Measurements from ENCODE around the gene TECTB. TPM values are rescaled to one million over a fixed set of nuclear protein-coding genes. Genes with fewer than 3 reads are reported as not detected.

Gene TECTB
- total RNA-seq, 1 experiment from 2014 or later, result not detected

DNA sequence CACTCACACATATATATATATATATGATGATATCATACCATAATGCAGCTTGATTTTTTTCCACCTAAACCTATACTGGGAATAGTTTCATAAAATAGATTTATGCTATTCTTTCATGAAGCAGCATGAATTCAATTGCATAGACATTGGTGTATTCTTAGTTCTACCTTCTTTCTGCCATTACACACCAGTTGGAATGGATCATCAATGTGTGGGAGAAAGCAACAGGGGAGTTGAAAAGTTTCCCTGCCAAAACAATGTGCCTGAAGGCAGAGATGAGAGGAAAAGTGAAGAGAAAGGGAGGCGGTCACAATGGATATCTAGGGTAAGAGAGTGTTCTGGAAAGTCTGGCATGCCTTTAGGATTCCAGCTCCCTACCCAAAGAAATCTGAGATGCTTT, 65.6 kb downstream of the TECTB start:
- no peaks in the 10 kb centered on the region for H3K27me3 Mint-ChIP-seq (ENCODE audit: unreplicated experiment)
- H3K4me3 Mint-ChIP-seq (ENCODE audit: low read depth, unreplicated experiment), result no peak overlapping the region
- no peaks in the 10 kb centered on the region for H3K4me1 Mint-ChIP-seq (ENCODE audit: low read depth, unreplicated experiment)
- TF ChIP-seq, protein P1, sequence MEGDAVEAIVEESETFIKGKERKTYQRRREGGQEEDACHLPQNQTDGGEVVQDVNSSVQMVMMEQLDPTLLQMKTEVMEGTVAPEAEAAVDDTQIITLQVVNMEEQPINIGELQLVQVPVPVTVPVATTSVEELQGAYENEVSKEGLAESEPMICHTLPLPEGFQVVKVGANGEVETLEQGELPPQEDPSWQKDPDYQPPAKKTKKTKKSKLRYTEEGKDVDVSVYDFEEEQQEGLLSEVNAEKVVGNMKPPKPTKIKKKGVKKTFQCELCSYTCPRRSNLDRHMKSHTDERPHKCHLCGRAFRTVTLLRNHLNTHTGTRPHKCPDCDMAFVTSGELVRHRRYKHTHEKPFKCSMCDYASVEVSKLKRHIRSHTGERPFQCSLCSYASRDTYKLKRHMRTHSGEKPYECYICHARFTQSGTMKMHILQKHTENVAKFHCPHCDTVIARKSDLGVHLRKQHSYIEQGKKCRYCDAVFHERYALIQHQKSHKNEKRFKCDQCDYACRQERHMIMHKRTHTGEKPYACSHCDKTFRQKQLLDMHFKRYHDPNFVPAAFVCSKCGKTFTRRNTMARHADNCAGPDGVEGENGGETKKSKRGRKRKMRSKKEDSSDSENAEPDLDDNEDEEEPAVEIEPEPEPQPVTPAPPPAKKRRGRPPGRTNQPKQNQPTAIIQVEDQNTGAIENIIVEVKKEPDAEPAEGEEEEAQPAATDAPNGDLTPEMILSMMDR (IDR thresholded peaks at IDR 0.05; ENCODE audit: unreplicated experiment), result no peak
- intact Hi-C loops (cut with micrococcal nuclease; ENCODE audit: unreplicated experiment), result no loop called here
- no peaks in the 10 kb centered on the region for H3K36me3 Mint-ChIP-seq (ENCODE audit: insufficient read depth, unreplicated experiment)
- no peaks in the 10 kb centered on the region for H3K9me3 Mint-ChIP-seq (ENCODE audit: low read depth, unreplicated experiment)
- no peak overlapping the region for H3K27ac Mint-ChIP-seq (ENCODE audit: unreplicated experiment)
- no peak for DNase-seq
- no TSS peak for BruUV-seq (replicated peaks)
- CTCF ChIA-PET, result no interaction called here

DNA sequence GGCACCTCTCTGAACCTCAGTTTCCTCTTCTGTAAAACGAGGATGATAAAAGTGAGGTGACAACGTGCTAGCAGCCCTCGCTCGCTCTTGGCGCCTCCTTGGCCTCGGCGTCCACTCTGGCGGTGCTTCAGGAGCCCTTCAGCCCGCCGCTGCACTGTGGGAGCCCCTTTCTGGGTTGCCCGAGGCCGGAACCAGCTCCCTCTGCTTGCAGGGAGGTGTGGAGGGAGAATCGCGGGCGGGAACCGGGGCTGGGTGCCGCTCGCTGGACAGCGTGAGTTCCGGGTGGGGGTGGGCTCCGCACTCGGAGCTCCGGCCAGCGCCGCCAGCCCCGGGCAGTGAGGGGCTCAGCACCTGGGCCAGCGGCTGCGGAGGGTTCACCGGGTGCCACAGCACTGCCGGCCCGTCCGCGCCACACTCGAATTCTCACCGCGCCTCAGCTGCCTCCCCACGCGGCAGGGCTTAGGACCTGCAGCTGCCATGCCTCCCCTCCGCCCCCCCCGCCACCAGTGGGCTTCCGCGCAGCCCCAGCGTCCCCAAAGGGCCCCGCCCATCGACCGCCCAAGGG, 66.4 kb downstream of the TECTB start:
- DNase-seq, result no peak
- Mint-ChIP-seq H3K36me3 (ENCODE audit: insufficient read depth, unreplicated experiment) (no peaks in the 10 kb centered on the region), H3K27me3 (ENCODE audit: unreplicated experiment) (no peaks in the 10 kb centered on the region), H3K27ac (ENCODE audit: unreplicated experiment) (no peak overlapping the region), H3K4me3 (ENCODE audit: low read depth, unreplicated experiment) (no peak overlapping the region), H3K4me1 (ENCODE audit: low read depth, unreplicated experiment) (no peaks in the 10 kb centered on the region), H3K9me3 (ENCODE audit: low read depth, unreplicated experiment) (no peaks in the 10 kb centered on the region)
- no TSS peak for BruUV-seq (replicated peaks)
- TF ChIP-seq, protein P1 (IDR thresholded peaks at IDR 0.05; ENCODE audit: unreplicated experiment), result no peak
- CTCF ChIA-PET, result interaction anchor here (1.8 kb wide), 1 partner anchor 11 kb away, joined by 5 read pairs; no protein-coding TSS in a partner anchor
- intact Hi-C loops (cut with micrococcal nuclease; ENCODE audit: unreplicated experiment), result no loop called here

DNA sequence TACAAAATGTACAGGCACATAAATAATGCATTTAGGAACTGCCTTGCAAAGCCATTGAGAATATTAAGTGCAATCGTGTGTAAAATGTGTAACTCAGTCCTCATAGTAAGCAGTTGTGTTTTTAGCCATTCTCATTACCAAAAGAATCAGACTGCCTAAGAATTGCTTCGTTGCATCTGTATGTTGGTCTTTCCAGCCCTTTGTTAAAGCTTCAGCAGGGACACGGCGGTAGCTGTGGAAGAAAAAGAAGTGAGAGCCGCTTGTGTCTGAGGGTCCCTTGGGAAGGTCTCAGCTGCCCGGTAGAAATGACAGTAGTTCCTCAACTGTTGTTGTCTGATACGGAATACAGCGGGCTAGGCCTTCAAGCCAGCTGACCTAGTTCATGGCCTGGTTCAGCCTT, 67.9 kb downstream of the TECTB start:
- H3K9me3 Mint-ChIP-seq (ENCODE audit: low read depth, unreplicated experiment), result no peaks in the 10 kb centered on the region
- no peaks in the 10 kb centered on the region for H3K36me3 Mint-ChIP-seq (ENCODE audit: insufficient read depth, unreplicated experiment)
- CTCF ChIA-PET, result no interaction called here
- DNase-seq, result no peak
- H3K4me1 Mint-ChIP-seq (ENCODE audit: low read depth, unreplicated experiment), result no peaks in the 10 kb centered on the region
- H3K4me3 Mint-ChIP-seq (ENCODE audit: low read depth, unreplicated experiment), result no peak overlapping the region
- H3K27me3 Mint-ChIP-seq (ENCODE audit: unreplicated experiment), result no peaks in the 10 kb centered on the region
- TF ChIP-seq, protein P1 (IDR thresholded peaks at IDR 0.05; ENCODE audit: unreplicated experiment), result no peak
- intact Hi-C loops (cut with micrococcal nuclease; ENCODE audit: unreplicated experiment), result no loop called here
- H3K27ac Mint-ChIP-seq (ENCODE audit: unreplicated experiment), result no peak overlapping the region
- BruUV-seq (replicated peaks), result no TSS peak

- CTCF ChIA-PET, result no interaction called here
- no peaks in the 10 kb centered on the region for H3K27me3 Mint-ChIP-seq (ENCODE audit: unreplicated experiment)
- H3K27ac Mint-ChIP-seq (ENCODE audit: unreplicated experiment), result no peak overlapping the region
- no peaks in the 10 kb centered on the region for H3K4me1 Mint-ChIP-seq (ENCODE audit: low read depth, unreplicated experiment)
- no peaks in the 10 kb centered on the region for H3K36me3 Mint-ChIP-seq (ENCODE audit: insufficient read depth, unreplicated experiment)
- DNase-seq, result no peak
- no peak overlapping the region for H3K4me3 Mint-ChIP-seq (ENCODE audit: low read depth, unreplicated experiment)
- BruUV-seq (replicated peaks), result no TSS peak
- TF ChIP-seq, protein P1 (IDR thresholded peaks at IDR 0.05; ENCODE audit: unreplicated experiment), result no peak
- intact Hi-C loops (cut with micrococcal nuclease; ENCODE audit: unreplicated experiment), result no loop called here
- no peaks in the 10 kb centered on the region for H3K9me3 Mint-ChIP-seq (ENCODE audit: low read depth, unreplicated experiment)
Measured at GRCh38 chr10:112352044-112352443, 68.8 kb downstream of the TECTB start.

Data from Calu3 (cell line).